ENCODE results near the gene KRT3. TPM values are rescaled to one million over a fixed set of nuclear protein-coding genes. Genes with fewer than 3 reads are reported as not detected.
A peak's percentile ranks its signal among the peaks of the same experiment; 100 is the strongest.

KRT3 gene
- total and polyA plus RNA-seq, 10 donors, result not detected

GRCh38 chr12:52811191-52812072 is 15.5 kb upstream of the KRT3 start:
- Histone ChIP-seq H3K27me3 (replicated peaks in 1 of 7) (peaks cover 0 to 7% (median 0%) of the 10 kb centered on the region in 7 donors), H3K36me3 (no peaks in the 10 kb centered on the region), H3K4me3 (no peak overlapping the region), H3K4me1 (no peaks in the 10 kb centered on the region), H3K9me3 (no peaks in the 10 kb centered on the region), H3K27ac (no peak overlapping the region)
- intact Hi-C loops (cut with DNase I; ENCODE audit: low total_unique reads), result no loop called here
- DNase-seq, result peak; percentile 33
- TF ChIP-seq CTCF (IDR thresholded peaks at IDR 0.05 in 8 of 11, conservative IDR thresholded peaks at IDR 0.05 in 3 of 11), result no peak
- TF ChIP-seq POLR2AphosphoS5 (IDR thresholded peaks at IDR 0.05), result no peak
- no peak for TF ChIP-seq POLR2A (IDR thresholded peaks at IDR 0.05)
- 77 to 89% (median 80%) methylated on average over 9 of the region's 9 CpGs for WGBS, 5 donors

GRCh38 chr12:52810554-52810953 is 14.6 kb upstream of the KRT3 start:
- TF ChIP-seq CTCF (IDR thresholded peaks at IDR 0.05 in 8 of 11, conservative IDR thresholded peaks at IDR 0.05 in 3 of 11) (no peak), POLR2AphosphoS5 (IDR thresholded peaks at IDR 0.05) (no peak)
- Histone ChIP-seq H3K27me3 (replicated peaks in 1 of 7) (peaks cover 0 to 7% (median 0%) of the 10 kb centered on the region in 7 donors), H3K4me1 (no peaks in the 10 kb centered on the region), H3K9me3 (no peaks in the 10 kb centered on the region), H3K36me3 (no peaks in the 10 kb centered on the region), H3K4me3 (no peak overlapping the region), H3K27ac (no peak overlapping the region)
- peak; percentile 7 for DNase-seq
- 67 to 90% (median 69%) methylated on average over 5 of the region's 5 CpGs for WGBS, 5 donors
- intact Hi-C loops (cut with DNase I; ENCODE audit: low total_unique reads), result no loop called here

GRCh38 chr12:52809166-52809565 is 13.2 kb upstream of the KRT3 start:
- Histone ChIP-seq H3K9me3 (no peaks in the 10 kb centered on the region), H3K4me3 (no peak overlapping the region), H3K27me3 (replicated peaks in 1 of 7) (peaks cover 0 to 7% (median 0%) of the 10 kb centered on the region in 7 donors), H3K27ac (no peak overlapping the region), H3K36me3 (no peaks in the 10 kb centered on the region), H3K4me1 (no peaks in the 10 kb centered on the region)
- peak; percentile 23 for DNase-seq
- 75 to 80% (median 78%) methylated on average over 7 of the region's 7 CpGs for WGBS, 5 donors
- TF ChIP-seq POLR2AphosphoS5 (IDR thresholded peaks at IDR 0.05) (no peak), POLR2A (IDR thresholded peaks at IDR 0.05) (no peak), CTCF (IDR thresholded peaks at IDR 0.05 in 8 of 11, conservative IDR thresholded peaks at IDR 0.05 in 3 of 11) (no peak)
- intact Hi-C loops (cut with DNase I; ENCODE audit: low total_unique reads), result no loop called here

GRCh38 chr12:52808573-52809160 is 12.8 kb upstream of the KRT3 start:
- no peak for TF ChIP-seq CTCF (IDR thresholded peaks at IDR 0.05 in 8 of 11, conservative IDR thresholded peaks at IDR 0.05 in 3 of 11)
- no peak for TF ChIP-seq POLR2AphosphoS5 (IDR thresholded peaks at IDR 0.05)
- no peak for TF ChIP-seq POLR2A (IDR thresholded peaks at IDR 0.05)
- intact Hi-C loops (cut with DNase I; ENCODE audit: low total_unique reads), result no loop called here
- Histone ChIP-seq H3K4me3 (no peak overlapping the region), H3K27me3 (replicated peaks in 1 of 7) (peaks cover 0 to 7% (median 0%) of the 10 kb centered on the region in 7 donors), H3K4me1 (no peaks in the 10 kb centered on the region), H3K27ac (no peak overlapping the region), H3K9me3 (no peaks in the 10 kb centered on the region), H3K36me3 (no peaks in the 10 kb centered on the region)
- DNase-seq, result peak; percentile 49
- 87 to 92% (median 91%) methylated on average over 1 to 8 of the region's 8 CpGs for WGBS, 5 donors

Data from spleen (tissue), 11 donors.